Neural crest cell (in vitro differentiated cells): ENCODE results near the gene PLCL1. TPM values are rescaled to one million over a fixed set of nuclear protein-coding genes. Genes with fewer than 3 reads are reported as not detected.

Experiments
- DNase-seq: peaks from one replicate; pipeline ENCODE4 v3.0.0; 2021; ENCODE audit warnings: low read depth, mixed read lengths, low spot score
- H3K27ac Mint-ChIP-seq: one replicate; pipeline ENCODE4 v1.8.0; 2021; ENCODE audit warnings: mild to moderate bottlenecking, mixed read lengths; ENCODE audit not compliant: unreplicated experiment
- H3K27me3 Mint-ChIP-seq: 2 replicates; pipeline ENCODE4 v1.8.0; 2021; ENCODE audit warnings: low read depth, mild to moderate bottlenecking, mixed read lengths
- H3K36me3 Mint-ChIP-seq: 2 replicates; pipeline ENCODE4 v1.8.0; 2021; ENCODE audit warnings: low read depth, mild to moderate bottlenecking, mixed read lengths
- H3K4me1 Mint-ChIP-seq: 2 replicates; pipeline ENCODE4 v1.8.0; 2021; ENCODE audit warnings: mixed read lengths
- H3K4me3 Mint-ChIP-seq: one replicate; pipeline ENCODE4 v1.8.0; 2021; ENCODE audit warnings: mild to moderate bottlenecking, mixed read lengths
- H3K9me3 Mint-ChIP-seq: 2 replicates; pipeline ENCODE4 v1.8.0; 2021; ENCODE audit warnings: mixed read lengths
- CTCF ChIP-seq: fragments of 200-600 bp; sonication (generic); conservative IDR thresholded peaks from 2 replicates; pipeline ENCODE4 v1.5.0; 2021; ENCODE audit warnings: antibody characterized with exemption, mild to moderate bottlenecking
- total RNA-seq: library from RNA; stranded (reverse); gene quantifications from 2 replicates; pipeline ENCODE4 v1.2.1, GENCODE V29; 2021

Gene PLCL1
- total RNA-seq, 1 donor from 2014 or later = 0.72 TPM

- Mint-ChIP-seq H3K4me1 (no peaks in the 10 kb centered on the region), H3K4me3 (no peak overlapping the region), H3K27ac (no peak overlapping the region), H3K27me3 (no peaks in the 10 kb centered on the region), H3K36me3 (peaks cover 4% of the 10 kb centered on the region), H3K9me3 (peaks cover 7% of the 10 kb centered on the region)
- TF ChIP-seq CTCF = no peak
- DNase-seq = no peak
Measured at GRCh38 chr2:197986977-197987376, 182.6 kb downstream of the PLCL1 start.

GRCh38 chr2:197990356-197990755, 186.0 kb downstream of the PLCL1 start:
- Mint-ChIP-seq H3K4me3 (no peak overlapping the region), H3K4me1 (no peaks in the 10 kb centered on the region), H3K27me3 (no peaks in the 10 kb centered on the region), H3K27ac (no peak overlapping the region), H3K9me3 (peaks cover 7% of the 10 kb centered on the region), H3K36me3 (peaks cover 4% of the 10 kb centered on the region)
- no peak for DNase-seq
- no peak for TF ChIP-seq CTCF

- no peak overlapping the region for H3K27ac Mint-ChIP-seq
- no peak for TF ChIP-seq CTCF
- no peaks in the 10 kb centered on the region for H3K4me1 Mint-ChIP-seq
- H3K9me3 Mint-ChIP-seq = peaks cover 7% of the 10 kb centered on the region
- H3K4me3 Mint-ChIP-seq = no peak overlapping the region
- no peak for DNase-seq
- H3K27me3 Mint-ChIP-seq = no peaks in the 10 kb centered on the region
- peaks cover 4% of the 10 kb centered on the region for H3K36me3 Mint-ChIP-seq
Measured at GRCh38 chr2:197992482-197993133, 188.2 kb downstream of the PLCL1 start.

- H3K4me3 Mint-ChIP-seq = no peak overlapping the region
- no peak for TF ChIP-seq CTCF
- H3K27me3 Mint-ChIP-seq = no peaks in the 10 kb centered on the region
- DNase-seq = no peak
- peaks cover 4% of the 10 kb centered on the region for H3K36me3 Mint-ChIP-seq
- H3K4me1 Mint-ChIP-seq = no peaks in the 10 kb centered on the region
- H3K27ac Mint-ChIP-seq = no peak overlapping the region
- H3K9me3 Mint-ChIP-seq = peaks cover 7% of the 10 kb centered on the region
Measured at GRCh38 chr2:197993363-197993762, 189.0 kb downstream of the PLCL1 start.

- Mint-ChIP-seq H3K4me3 (no peak overlapping the region), H3K9me3 (peaks cover 7% of the 10 kb centered on the region), H3K4me1 (no peaks in the 10 kb centered on the region), H3K27ac (no peak overlapping the region), H3K27me3 (no peaks in the 10 kb centered on the region), H3K36me3 (peaks cover 4% of the 10 kb centered on the region)
- DNase-seq = no peak
- no peak for TF ChIP-seq CTCF
Measured at GRCh38 chr2:197993830-197994229, 189.4 kb downstream of the PLCL1 start.
